GM12874 (cell line): ENCODE data around the gene RFX3.

ENCODE experiments used
- CTCF ChIP-seq: IDR thresholded peaks from 2 replicates; pipeline ENCODE4 v1.5.1; 2011; ENCODE audit warnings: low read depth, mild to moderate bottlenecking, control low read depth, low read length, moderate library complexity; ENCODE audit not compliant: insufficient read depth

Gene RFX3

GRCh38 chr9:3521966-3522365 lies 3.8 kb downstream of the RFX3 start:
- no peak for TF ChIP-seq CTCF

GRCh38 chr9:3520564-3520963 lies 5.2 kb downstream of the RFX3 start:
- TF ChIP-seq CTCF: no peak

GRCh38 chr9:3517377-3518048 lies 8.3 kb downstream of the RFX3 start:
- TF ChIP-seq CTCF: no peak

GRCh38 chr9:3516667-3517330 lies 9.0 kb downstream of the RFX3 start:
- TF ChIP-seq CTCF: no peak

- no peak for TF ChIP-seq CTCF
These were observed 10.4 kb downstream of the RFX3 start for GRCh38 chr9:3515405-3515804.

GRCh38 chr9:3514786-3515185 lies 11.0 kb downstream of the RFX3 start:
- TF ChIP-seq CTCF: no peak

- no peak for TF ChIP-seq CTCF
These were observed 12.5 kb downstream of the RFX3 start for GRCh38 chr9:3513265-3513818.
